ENCODE measurements around the gene DGKB.

DNA sequence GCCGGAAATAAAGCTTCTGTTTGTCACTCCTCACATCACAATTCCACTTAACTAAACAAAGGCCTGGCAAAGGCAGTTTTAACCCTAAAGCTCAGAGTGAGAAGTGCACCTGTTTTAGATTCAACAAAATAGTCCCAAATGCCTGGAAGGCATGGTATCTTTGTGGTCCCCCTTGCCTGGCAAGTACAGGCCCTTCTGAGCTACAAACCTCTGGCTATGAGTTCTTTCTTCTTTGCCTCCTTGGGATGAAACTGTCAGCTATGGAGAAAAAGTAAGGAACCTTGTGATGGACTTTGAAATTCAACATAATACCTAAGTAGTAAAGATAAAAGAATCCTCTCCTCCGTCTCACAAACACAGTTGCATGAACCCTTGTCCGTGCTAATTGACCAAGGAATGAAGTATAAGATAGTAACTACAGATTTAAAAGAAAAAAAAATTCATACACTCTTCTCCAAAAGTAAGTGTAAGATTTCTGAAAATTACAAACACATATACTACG lies 668.6 kb downstream of the DGKB start:
- TF ChIP-seq, protein P1, sequence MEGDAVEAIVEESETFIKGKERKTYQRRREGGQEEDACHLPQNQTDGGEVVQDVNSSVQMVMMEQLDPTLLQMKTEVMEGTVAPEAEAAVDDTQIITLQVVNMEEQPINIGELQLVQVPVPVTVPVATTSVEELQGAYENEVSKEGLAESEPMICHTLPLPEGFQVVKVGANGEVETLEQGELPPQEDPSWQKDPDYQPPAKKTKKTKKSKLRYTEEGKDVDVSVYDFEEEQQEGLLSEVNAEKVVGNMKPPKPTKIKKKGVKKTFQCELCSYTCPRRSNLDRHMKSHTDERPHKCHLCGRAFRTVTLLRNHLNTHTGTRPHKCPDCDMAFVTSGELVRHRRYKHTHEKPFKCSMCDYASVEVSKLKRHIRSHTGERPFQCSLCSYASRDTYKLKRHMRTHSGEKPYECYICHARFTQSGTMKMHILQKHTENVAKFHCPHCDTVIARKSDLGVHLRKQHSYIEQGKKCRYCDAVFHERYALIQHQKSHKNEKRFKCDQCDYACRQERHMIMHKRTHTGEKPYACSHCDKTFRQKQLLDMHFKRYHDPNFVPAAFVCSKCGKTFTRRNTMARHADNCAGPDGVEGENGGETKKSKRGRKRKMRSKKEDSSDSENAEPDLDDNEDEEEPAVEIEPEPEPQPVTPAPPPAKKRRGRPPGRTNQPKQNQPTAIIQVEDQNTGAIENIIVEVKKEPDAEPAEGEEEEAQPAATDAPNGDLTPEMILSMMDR (IDR thresholded peaks at IDR 0.05), result no peak
- no peak for TF ChIP-seq EP300 (IDR thresholded peaks at IDR 0.05)

All from sigmoid colon (tissue), 4 donors.